GM12878 (cell line): Measurements from ENCODE around the gene SCT.

Experiments used
- CBFB ChIP-seq: IDR thresholded peaks from 2 replicates; pipeline ENCODE4 v1.6.1; 2016; ENCODE audit warnings: antibody characterized with exemption, low read depth
- CEBPB ChIP-seq, 2 experiments: fragments of 150-350 bp in 1 of 2; IDR thresholded peaks; 2 replicates each; pipeline ENCODE4 v1.6.1; 2012 to 2014; ENCODE audit warnings: low read depth in 2 of 2, low read length in 2 of 2, borderline replicate concordance in 1 of 2, inconsistent platforms in 1 of 2
- CREM ChIP-seq: IDR thresholded peaks from 2 replicates; pipeline ENCODE4 v1.6.1; 2014; ENCODE audit warnings: antibody characterized with exemption, low read depth
- EP300 ChIP-seq, 2 experiments: fragments of 150-350 bp in 1 of 2; IDR thresholded peaks; 2 replicates each; pipeline ENCODE4 v1.6.1; 2011 to 2012; ENCODE audit warnings: low read depth in 2 of 2, low read length in 2 of 2, borderline replicate concordance in 1 of 2, improper control_type of control experiment in 1 of 2, inconsistent platforms in 1 of 2; ENCODE audit not compliant: control insufficient read depth in 1 of 2
- SIN3A ChIP-seq: IDR thresholded peaks from 2 replicates; pipeline ENCODE4 v1.6.1; 2012; ENCODE audit warnings: low read depth, low read length, improper control_type of control experiment
- TBL1XR1 ChIP-seq: IDR thresholded peaks from 2 replicates; pipeline ENCODE4 v1.6.1; 2012; ENCODE audit warnings: low read depth, low read length, improper control_type of control experiment
- YY1 ChIP-seq: IDR thresholded peaks from 2 replicates; pipeline ENCODE4 v1.6.1; 2011; ENCODE audit warnings: low read depth, mild to moderate bottlenecking, low read length
- TF ChIP-seq, protein P1 (sequence below), 3 experiments: IDR thresholded peaks in 2 of 3; conservative IDR thresholded peaks in 1 of 3; 2 replicates each; pipeline ENCODE4 v1.5.1; 2011; ENCODE audit warnings: low read depth in 3 of 3, low read length in 3 of 3, mild to moderate bottlenecking in 3 of 3, control low read depth in 2 of 3, moderate library complexity in 2 of 3, inconsistent platforms in 1 of 3, mixed read lengths in 1 of 3; ENCODE audit not compliant: control insufficient read depth in 2 of 3, insufficient read depth in 1 of 3; ENCODE audit errors: extremely low read depth in 1 of 3
- TF ChIP-seq, protein P2 (sequence below): IDR thresholded peaks from 2 replicates; pipeline ENCODE4 v1.6.1; 2012; ENCODE audit warnings: improper control_type of control experiment, low read depth, low read length; ENCODE audit not compliant: insufficient replicate concordance
- TF ChIP-seq, protein P3 (sequence below): IDR thresholded peaks from 2 replicates; pipeline ENCODE4 v1.6.1; 2012; ENCODE audit warnings: low read length, inconsistent platforms

DNA sequence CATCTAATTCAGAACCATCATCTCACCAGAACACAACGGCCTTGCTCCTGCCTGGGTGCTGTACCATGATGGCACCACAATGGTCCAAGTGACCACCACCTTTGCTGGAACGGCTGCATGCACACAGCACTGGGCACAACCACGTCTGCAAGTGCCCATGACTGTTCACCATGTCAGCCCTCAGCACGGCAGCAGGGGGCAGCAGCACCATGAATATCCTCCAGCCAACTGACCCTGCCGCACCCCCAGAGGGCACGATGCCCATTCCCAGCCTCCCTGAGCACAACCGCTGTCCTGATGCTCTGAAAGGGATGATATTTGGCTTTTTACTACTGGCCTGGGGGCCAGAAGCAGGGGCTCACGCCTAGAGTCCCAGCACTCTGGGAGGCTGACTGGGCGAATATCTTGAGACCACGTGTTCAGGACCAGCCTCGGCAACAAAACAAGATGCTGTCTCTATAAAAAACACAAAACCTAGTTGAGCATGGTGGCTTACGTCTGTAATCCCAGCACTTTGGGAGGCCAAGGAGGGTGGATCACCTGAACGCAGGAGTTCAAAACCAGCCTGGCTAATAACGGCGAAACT lies 35.8 kb upstream of the SCT start:
- TF ChIP-seq, protein P1, sequence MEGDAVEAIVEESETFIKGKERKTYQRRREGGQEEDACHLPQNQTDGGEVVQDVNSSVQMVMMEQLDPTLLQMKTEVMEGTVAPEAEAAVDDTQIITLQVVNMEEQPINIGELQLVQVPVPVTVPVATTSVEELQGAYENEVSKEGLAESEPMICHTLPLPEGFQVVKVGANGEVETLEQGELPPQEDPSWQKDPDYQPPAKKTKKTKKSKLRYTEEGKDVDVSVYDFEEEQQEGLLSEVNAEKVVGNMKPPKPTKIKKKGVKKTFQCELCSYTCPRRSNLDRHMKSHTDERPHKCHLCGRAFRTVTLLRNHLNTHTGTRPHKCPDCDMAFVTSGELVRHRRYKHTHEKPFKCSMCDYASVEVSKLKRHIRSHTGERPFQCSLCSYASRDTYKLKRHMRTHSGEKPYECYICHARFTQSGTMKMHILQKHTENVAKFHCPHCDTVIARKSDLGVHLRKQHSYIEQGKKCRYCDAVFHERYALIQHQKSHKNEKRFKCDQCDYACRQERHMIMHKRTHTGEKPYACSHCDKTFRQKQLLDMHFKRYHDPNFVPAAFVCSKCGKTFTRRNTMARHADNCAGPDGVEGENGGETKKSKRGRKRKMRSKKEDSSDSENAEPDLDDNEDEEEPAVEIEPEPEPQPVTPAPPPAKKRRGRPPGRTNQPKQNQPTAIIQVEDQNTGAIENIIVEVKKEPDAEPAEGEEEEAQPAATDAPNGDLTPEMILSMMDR (IDR thresholded peaks at IDR 0.05 in 2 of 3, conservative IDR thresholded peaks at IDR 0.05 in 1 of 3; ENCODE audit: control insufficient read depth in 2 of 3, extremely low read depth in 1 of 3, insufficient read depth in 1 of 3, low read depth in 3 of 3, low read length in 3 of 3): peak; percentile 72 to 80 (median 75)
- TF ChIP-seq YY1 (peak; percentile 62), TBL1XR1 (no peak), SIN3A (no peak), CBFB (no peak), EP300 (IDR thresholded peaks at IDR 0.05; ENCODE audit: borderline replicate concordance in 1 of 2, control insufficient read depth in 1 of 2, low read depth in 2 of 2, low read length in 2 of 2) (no peak), CREM (no peak), CEBPB (IDR thresholded peaks at IDR 0.05; ENCODE audit: borderline replicate concordance in 1 of 2, low read depth in 2 of 2, low read length in 2 of 2) (no peak)
- TF ChIP-seq, protein P2, sequence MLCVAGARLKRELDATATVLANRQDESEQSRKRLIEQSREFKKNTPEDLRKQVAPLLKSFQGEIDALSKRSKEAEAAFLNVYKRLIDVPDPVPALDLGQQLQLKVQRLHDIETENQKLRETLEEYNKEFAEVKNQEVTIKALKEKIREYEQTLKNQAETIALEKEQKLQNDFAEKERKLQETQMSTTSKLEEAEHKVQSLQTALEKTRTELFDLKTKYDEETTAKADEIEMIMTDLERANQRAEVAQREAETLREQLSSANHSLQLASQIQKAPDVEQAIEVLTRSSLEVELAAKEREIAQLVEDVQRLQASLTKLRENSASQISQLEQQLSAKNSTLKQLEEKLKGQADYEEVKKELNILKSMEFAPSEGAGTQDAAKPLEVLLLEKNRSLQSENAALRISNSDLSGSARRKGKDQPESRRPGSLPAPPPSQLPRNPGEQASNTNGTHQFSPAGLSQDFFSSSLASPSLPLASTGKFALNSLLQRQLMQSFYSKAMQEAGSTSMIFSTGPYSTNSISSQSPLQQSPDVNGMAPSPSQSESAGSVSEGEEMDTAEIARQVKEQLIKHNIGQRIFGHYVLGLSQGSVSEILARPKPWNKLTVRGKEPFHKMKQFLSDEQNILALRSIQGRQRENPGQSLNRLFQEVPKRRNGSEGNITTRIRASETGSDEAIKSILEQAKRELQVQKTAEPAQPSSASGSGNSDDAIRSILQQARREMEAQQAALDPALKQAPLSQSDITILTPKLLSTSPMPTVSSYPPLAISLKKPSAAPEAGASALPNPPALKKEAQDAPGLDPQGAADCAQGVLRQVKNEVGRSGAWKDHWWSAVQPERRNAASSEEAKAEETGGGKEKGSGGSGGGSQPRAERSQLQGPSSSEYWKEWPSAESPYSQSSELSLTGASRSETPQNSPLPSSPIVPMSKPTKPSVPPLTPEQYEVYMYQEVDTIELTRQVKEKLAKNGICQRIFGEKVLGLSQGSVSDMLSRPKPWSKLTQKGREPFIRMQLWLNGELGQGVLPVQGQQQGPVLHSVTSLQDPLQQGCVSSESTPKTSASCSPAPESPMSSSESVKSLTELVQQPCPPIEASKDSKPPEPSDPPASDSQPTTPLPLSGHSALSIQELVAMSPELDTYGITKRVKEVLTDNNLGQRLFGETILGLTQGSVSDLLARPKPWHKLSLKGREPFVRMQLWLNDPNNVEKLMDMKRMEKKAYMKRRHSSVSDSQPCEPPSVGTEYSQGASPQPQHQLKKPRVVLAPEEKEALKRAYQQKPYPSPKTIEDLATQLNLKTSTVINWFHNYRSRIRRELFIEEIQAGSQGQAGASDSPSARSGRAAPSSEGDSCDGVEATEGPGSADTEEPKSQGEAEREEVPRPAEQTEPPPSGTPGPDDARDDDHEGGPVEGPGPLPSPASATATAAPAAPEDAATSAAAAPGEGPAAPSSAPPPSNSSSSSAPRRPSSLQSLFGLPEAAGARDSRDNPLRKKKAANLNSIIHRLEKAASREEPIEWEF: no peak
- TF ChIP-seq, protein P3, sequence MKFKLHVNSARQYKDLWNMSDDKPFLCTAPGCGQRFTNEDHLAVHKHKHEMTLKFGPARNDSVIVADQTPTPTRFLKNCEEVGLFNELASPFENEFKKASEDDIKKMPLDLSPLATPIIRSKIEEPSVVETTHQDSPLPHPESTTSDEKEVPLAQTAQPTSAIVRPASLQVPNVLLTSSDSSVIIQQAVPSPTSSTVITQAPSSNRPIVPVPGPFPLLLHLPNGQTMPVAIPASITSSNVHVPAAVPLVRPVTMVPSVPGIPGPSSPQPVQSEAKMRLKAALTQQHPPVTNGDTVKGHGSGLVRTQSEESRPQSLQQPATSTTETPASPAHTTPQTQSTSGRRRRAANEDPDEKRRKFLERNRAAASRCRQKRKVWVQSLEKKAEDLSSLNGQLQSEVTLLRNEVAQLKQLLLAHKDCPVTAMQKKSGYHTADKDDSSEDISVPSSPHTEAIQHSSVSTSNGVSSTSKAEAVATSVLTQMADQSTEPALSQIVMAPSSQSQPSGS: no peak
